Activated CD4-positive, alpha-beta T cell treated with anti-CD3 and anti-CD28 coated beads, Interleukin-2, Interleukin-4, amounts not matched to agents 100 ng/mL and 50 ng/mL, durations not matched to agents 16 hours and 8 hours (primary cell): Measurements from ENCODE around the gene TM4SF4.

ENCODE experiments used
- DNase-seq: peaks from one replicate; pipeline ENCODE4 v3.0.0-alpha.2; 2020; ENCODE audit warnings: low spot score

The TM4SF4 gene

DNA sequence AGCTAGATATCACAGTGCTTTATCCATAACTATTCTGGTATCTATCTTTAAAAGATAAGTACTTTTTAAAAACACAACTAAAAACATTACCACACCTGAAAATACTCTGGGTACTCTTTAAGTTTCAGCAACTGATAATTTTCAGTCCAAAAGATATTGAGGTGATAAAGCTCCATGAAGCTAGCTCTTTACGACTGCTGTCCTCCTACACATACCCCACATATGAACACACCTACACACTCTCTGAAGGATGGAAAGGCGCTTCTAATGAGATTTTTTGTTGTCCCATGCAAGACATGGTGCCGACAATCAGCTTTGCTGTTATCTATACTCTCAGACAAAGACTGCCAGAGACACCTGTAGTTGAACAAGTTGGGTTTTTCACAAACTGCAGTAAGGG lies 19.1 kb upstream of the TM4SF4 start:
- no peak for DNase-seq

DNA sequence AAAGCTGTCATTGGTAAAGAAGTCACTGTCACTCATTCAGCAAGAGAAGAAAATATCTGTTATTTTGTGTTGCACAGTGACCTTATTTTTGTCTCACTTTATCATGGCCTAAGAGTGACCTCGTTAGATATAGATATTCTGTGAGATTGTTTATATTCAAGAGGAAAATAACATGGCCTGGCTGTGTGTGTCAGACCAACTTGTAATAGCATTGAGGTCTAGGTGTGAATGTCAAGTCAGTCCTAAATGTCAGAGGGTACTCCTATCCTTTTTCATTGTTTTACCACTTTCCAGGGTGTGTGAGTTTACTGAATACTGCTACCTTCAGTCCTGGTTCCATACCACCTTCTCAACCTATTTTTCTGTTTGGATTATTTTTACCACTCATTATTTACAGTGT lies 18.5 kb upstream of the TM4SF4 start:
- no peak for DNase-seq

DNA sequence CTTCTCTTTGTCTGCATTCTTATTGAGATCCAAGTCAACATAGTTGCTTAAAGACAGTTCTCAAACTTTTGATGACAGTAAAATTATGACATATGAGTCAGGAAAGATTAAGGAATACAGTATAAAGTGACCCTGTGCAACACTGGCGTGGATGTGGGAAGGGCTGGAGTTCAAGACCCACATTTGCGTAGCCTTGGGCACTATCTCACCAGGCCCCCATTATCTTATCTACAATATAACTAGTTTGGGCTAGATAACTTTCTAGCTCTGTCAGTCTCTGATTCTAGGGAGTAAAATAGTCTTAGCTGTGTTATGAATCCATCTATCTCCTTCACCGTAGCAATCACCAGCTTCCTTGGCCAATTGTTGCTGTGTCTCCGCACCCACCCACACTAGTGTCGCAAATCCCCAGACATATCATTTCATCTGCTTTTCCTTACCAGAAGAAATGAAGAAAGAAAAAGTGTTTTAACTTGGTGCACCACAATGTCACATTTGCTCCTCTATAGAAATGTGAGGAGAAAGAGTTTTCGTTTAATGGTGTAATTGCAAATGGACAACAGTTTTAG lies 14.9 kb upstream of the TM4SF4 start:
- no peak for DNase-seq

DNA sequence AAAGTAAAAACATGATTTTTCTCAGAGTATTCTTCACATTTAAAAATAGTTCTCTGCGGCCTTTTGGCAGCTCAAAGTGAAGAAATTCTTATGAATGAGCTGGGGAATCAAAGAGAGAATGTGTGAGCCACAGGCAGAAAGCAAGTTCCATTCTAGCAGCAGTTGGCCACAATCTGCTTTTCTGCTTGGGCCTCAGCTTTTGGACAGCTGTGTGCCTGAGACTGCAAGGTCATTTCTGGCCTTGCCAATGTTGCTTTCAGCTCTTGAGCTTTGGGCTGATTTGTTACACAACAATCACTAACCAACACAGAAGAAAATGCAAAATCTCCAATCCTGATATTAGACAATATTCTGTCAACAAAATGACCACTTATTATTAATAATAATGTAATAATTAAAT lies 14.4 kb upstream of the TM4SF4 start:
- no peak for DNase-seq

DNA sequence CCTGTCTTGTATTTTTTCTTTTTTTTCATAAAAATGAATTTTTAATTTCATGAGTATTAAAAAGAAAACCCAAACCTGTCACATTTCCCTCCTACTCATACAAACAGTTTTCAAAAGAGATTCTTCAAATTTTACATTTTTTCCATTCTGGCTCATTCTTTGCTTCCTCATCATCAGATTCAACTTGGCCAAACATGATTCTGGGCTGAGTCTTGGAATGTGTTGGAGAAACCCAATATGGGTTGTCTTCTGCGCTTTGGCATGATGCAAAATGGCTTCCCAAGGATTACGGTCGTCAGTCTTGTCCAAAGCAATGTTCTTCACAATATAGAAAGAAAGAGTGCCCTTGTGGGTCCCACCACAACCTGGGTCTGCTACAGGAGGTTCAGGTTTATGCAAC lies 12.4 kb upstream of the TM4SF4 start:
- DNase-seq = no peak

DNA sequence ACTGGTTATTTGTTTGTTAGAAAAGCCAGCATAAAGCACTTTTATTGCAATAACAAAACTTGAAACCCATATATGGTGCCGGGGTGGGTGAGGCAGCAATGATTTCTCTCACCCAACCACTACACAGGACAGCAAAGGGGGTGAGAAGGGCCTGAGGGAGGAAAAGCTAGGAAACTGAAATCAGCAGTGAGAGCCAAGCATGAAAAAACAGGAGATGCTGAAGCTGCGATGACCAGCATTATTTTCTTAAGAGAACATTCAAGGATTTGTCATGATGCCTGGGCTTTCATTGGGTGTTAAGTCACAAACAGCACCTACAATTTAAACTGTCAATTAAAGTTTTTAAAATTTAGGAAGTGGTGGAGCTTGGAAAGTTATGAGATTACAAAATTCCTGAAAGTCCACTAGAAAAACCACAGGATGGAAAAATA lies 11.9 kb upstream of the TM4SF4 start:
- no peak for DNase-seq

DNA sequence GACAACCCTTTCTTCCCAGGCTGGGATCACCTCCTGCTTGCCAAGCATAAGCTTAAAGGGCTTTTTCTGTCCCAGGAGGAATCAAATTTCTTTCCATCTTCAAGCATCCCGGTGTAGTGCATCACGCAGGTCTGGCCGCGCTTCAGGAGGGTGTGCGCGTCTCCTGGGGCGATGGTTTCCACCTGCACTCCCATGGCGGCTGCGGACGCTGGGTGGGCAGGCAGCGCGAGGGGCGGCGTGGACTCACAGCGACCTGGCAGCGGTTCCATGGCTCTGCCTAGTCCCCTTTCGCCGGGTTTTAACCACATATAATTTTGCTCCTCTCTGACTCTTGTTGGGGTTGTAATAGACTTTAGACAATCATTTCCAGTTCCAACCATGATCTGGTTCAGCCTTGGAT lies 10.6 kb upstream of the TM4SF4 start:
- DNase-seq = no peak

DNA sequence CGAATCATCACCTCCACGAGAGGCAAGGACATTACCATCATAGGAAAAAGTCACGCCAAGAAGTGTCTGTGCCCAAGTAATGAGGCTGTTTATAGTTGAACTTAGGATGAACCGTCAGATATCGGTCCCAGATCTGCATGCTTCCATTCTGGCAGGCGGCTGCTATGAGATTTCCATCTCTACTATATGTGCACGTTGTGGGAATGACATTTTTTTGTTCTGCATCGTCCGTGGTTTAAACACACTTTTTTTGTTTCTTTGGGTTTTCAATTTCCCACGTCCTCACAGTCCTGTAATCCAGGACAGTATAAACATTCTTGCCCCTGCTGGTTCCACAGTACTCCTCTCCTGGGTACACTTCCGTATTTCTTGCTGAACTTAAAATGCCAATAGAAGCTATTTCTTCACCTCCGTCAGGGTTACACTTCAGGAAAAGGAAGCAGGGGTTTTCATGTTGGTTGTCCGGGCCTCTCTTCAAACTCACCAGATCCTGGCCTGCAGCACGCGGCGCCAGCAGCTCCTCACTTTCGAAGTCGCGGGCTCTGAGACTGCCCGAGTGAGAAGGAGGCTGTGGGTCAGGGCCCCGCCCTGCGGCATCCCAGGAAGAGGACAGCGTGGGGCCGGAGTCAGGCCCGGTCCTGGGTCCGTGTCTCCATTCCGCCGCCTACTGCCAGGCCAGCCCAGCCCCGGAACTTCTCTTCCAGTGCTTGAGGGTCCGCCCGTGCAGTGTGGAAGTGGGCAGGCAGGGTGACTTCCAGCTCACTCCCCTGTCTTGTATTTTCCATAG lies 9.8 kb upstream of the TM4SF4 start:
- no peak for DNase-seq

DNA sequence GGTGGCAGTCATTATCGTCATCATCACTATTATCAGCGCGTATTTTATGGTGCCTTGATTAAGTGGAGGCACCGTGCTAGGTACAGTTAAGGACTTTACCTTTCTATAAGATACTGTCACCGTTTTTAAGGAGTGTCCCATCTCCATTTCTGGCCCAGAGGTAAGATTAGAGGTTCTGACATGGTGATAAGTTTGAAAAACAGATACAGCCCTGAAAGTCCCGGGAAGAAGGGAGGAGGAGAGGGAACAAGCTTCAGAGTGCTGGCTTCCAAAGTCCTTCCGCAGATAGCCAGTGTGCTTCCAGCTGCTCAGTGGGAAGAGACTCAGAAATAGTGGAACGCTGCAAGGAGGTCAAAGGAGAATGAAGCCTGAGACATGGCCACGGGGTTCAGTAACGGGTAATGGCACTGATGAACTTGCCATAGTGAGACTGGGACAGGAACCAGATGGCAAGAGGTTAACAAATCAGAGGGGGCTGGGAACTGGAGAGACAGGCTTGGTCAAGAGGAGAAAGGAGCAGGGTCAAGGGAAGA lies 9.1 kb upstream of the TM4SF4 start:
- no peak for DNase-seq

DNA sequence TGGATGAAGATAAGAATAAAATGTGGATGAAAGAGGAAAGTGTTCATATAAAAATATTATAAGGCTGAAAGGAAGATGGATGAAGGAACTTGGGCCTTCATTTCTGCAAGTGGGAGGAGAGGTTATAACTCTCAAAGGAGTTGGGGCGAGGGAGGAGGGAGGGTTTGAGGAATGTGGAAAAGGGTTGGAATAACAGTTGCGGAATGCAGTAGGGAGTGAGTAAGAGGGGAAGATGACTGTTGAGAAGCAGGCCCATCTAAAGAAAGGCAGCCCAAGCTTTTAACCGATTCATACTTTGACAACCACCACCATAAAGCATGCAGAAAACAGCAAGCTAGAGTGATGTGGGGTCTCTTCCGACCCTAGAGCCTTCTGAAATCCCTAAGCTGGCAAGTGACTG lies 8.3 kb upstream of the TM4SF4 start:
- no peak for DNase-seq

DNA sequence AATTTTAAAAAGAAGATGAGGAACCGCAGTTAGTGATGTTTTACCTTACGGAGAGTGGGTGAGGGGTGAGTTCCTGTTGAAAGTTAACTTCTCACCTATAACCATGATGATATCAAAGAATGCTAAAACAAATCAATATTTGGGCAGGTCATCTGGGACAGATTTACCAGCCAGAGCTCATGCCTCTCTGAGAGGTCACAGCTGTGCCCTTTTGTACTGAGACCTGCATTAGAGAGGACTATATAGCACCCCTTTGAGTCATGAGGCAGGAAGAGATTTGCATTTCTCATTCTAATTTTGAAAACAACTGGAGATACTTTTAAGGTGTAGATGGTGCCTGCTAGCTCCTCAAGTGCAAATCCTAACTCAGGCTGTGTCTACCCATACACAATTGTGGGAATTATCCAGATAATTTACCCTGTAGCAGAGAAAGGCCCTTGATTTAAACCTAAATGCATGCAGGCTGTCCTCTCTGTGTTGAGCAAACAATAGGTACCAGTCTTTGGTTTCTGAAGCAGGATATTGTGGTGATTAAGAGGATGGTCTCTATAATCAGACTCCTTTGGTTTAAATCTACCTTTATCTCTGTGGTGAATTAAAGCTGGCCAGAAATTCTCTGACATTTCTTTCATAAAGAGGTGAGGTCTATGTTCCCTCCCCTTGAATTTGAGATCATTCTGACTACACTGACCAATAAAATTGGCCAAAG lies 5.8 kb upstream of the TM4SF4 start:
- no peak for DNase-seq

DNA sequence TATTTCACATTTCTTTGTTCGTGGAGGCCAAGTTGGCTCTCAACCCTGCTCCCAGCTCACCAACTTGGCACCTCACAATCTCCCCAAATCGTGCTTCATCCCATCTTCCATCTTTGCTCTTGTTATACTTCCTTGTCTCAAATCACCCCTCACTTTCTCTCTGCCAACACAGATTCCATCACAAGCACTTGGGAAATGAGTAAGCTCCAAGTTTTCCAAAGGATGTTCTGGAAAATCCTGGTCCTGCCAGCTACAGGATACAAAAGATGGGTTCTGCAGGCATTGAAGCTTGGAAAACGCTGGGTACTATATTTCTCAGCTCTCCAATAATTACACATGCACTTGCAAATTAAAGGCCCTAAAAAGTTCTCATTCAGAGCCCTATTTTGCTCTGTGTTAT lies 4.1 kb upstream of the TM4SF4 start:
- DNase-seq = no peak

DNA sequence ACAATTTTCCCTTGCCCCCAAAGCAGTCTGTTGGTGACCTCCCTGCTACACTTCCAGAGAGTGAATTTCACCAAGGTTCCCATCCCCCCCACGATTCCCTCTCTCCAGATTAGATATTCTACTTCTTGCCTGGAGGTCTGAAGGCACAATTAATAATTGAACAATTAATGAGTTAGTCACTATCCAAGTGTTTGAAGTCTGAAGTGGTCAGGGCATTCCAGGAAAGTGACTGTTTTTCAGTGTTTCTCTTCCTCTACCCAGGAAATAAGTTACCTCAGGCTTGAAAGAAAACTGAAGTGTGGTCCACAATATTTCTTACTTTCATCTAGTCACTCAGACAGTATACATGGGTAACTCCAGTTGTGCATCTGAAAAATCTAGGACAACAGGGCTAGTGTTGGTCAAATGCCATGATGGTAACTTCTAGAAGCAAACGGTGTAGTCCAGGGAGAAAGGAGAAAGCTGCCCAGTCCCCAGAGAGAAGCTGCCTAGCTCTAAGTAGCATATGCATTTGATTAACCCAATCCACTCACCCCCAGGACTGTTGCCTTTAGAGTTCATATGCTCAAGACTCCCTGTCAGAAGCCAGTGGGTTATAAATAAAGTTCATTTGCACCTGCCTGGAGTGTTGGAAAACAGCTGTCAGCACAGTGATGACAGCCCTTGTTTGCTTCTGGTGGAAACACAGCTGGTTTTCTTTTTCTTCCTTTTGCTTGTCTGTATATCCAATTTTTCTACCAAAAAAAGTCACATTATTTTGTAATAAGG lies 2.3 kb upstream of the TM4SF4 start:
- no peak for DNase-seq

DNA sequence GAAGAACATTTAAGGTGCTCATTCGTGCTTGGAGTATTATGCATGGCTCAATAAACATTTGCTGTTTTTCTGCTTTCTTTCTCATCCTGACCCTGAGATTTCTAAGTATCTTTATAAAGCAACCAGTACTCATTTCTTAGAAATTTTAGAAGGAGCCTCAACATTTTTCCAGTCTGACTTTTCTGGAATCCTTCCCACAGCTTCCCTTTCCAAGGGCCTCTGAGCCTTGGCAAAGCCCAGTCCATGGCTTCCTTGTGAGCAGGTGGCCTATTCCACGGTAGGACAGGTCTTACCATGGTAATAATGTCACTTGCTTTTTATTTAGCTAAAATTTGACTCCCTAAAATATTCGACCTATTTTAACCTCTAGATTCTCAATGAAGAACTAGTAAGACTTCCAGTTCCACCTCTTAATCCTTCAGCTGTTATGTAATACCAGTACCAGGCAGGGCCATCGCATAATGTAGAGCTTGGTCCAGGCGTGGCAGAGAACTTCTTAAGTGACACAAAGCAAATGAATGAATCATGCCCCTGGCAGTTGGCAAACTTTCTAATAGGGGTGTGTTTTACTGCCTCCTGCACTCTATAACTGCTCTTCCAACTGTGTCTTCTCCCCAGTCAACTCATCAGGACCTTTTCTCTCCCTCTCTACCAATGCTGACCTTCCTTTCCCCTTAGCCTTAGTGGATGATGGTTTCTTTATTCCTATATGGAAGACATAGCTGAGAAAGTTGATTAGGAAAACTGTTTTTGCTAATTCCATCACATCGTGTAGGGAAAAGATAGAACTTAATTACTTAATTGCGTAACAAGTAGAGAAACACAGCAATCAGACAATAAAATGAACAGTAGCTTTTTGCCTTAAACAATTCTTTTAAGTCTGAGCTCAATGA lies 894 bp upstream of the TM4SF4 start:
- no peak for DNase-seq

DNA sequence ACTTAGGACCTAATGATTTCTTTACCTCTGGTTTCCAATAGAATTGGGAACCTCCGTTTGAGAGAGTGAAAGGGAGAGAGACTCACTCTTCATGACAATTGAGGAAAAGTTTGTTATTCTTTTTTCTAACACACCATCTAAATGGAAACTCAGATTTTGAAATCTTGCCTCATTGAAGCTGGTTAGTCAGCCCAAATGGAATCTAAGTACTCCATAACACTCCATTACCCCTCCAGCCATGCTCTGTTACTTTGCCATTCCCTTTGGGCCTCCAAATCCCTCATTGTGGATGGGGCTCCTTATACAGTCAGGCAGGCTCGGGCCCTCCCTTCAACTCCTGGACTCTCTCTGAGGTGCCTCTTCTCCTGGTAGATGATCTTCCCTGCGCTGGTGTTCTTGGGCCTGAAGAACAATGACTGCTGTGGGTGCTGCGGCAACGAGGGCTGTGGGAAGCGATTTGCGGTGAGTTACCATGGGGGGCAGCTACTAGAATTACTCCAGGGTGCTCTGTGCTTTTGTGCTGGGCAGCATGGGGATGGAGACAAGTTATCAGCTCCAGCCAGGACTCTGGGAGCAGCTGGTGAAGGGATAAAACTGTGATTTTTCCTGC lies 1.1 kb downstream of the TM4SF4 start:
- DNase-seq = no peak

DNA sequence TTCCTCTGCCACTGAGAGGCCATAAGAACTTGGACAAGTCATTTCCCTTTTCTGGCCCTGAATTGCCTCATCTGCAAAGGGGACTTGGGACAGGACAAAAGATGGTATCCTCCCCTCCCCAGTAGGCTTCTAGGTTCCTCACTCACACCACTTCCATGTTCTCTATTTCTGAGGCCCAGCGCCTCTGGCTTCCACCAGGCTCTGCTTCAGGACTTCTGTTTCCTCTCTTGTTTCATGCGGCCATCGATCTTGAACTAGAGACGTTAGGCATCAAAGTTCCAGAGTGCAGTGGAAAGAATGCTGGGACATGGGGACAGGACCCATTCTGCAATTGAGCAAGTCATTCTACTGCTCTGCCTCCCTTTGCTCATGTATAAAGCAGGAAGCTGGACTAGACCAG lies 1.7 kb downstream of the TM4SF4 start:
- no peak for DNase-seq

DNA sequence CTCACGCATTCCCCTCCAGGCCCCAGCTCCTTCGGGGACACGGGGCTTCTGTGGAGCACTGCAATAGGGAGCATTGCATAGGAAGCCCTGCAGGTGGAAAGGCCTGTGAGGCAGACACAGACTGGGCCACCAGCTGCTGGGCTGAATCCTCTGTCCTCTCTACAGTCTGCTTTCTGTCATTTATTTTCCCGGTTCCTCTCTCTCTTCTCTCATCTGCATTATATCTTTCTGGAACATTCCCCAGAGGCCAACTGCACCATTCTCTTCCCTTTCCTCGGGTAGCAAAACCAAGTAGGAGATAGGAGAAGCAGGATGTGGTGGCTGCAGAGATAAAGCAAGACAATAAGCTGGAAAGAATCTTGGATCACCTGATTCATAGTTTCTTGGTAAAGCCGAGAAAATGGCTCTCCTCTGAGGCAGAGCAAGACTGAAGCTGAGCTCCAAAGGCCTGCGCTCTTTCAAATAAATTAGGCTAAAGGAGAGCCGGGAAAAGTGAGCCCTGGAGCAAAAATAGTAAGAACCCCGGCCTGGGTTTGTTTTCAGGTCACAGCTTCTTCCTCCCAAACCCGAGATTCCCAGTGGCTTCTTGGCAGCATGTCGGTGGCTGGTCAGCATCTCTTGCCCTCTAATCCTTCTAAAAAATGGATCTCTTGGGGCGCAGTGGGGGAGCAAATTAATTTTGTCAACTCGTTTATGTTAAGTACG lies 5.3 kb downstream of the TM4SF4 start:
- no peak for DNase-seq

DNA sequence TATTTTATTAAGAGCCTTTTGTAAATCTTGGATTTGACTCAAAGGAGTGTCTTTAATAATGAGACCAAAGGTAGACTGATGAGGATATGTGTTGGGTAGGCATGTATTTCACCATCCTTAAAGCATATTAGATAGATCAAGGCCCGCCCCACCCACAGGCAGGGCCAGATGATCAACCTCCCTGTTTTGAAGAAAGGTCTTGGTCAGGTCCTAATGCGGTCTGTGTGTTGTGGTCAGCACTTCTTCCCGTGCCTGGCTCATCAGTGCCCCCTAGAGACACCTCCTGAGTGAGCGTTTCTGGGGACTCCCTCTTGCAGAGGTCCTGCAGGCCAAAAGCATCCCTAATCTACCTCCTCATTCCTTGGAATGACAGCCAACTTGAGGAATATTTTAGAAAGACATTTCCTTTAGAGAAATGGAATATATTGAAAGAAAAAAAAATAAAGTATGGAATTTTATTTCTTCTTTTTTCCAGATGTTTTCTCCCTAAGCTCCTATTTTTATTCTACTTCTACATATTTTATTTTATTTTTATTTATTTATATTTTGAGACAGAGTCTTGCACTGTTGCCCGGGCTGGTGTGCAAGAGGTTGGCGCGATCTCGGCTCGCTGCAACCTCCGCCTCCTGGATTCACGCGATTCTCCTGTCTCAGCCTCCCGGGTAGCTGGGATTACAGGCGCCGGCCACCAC lies 6.0 kb downstream of the TM4SF4 start:
- peak; percentile 64 for DNase-seq

DNA sequence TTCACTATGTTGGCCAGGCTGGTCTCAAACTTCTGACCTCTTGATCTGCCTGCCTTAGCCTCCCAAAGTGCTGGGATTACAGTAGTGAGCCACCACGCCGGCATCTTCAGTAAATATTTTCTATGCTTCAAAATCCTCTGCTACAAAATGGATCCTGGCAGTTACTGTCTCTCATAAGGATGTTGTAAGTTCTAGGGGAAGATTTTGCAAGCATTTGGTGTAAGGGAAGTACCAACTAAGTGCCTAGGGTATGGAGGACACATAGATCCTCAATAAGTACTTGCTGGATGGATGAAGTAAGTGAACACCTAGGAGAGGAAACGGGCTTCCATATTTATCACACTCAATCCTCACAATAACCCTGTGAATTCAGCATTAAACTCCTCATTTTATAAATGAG lies 6.6 kb downstream of the TM4SF4 start:
- no peak for DNase-seq

DNA sequence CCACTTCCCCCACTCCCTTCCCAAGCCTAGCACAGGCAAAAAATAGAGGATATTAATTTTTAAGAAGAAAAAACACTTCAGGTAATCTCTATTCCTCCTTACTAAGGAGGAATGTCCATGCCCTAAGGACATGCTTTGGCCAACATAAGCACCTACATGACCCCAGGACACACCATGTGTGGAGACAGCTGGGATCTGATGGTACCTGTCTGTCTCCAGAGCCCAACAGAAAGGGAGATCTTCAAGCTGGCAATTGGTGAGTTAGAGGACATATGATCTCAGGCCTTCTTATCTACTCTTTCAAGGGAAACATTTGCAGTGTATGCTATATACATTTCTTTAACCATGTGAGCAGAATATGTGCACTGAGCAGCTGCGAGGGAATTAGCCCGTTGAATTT lies 7.0 kb downstream of the TM4SF4 start:
- DNase-seq = no peak
